Midbrain (tissue), 1 donor: ENCODE data around the gene TPST2.
A peak's percentile ranks its signal among the peaks of the same experiment; 100 is the strongest.
"Not testable (repeated sequence)": the region's sequence is repeated elsewhere in the genome, so short reads cannot be mapped to it uniquely, and the experiment has no call there.

ENCODE experiments used
- DNase-seq: peaks from one replicate; lab custom pipeline; 2025; lab: John Stamatoyannopoulos, UW

Gene TPST2

DNA sequence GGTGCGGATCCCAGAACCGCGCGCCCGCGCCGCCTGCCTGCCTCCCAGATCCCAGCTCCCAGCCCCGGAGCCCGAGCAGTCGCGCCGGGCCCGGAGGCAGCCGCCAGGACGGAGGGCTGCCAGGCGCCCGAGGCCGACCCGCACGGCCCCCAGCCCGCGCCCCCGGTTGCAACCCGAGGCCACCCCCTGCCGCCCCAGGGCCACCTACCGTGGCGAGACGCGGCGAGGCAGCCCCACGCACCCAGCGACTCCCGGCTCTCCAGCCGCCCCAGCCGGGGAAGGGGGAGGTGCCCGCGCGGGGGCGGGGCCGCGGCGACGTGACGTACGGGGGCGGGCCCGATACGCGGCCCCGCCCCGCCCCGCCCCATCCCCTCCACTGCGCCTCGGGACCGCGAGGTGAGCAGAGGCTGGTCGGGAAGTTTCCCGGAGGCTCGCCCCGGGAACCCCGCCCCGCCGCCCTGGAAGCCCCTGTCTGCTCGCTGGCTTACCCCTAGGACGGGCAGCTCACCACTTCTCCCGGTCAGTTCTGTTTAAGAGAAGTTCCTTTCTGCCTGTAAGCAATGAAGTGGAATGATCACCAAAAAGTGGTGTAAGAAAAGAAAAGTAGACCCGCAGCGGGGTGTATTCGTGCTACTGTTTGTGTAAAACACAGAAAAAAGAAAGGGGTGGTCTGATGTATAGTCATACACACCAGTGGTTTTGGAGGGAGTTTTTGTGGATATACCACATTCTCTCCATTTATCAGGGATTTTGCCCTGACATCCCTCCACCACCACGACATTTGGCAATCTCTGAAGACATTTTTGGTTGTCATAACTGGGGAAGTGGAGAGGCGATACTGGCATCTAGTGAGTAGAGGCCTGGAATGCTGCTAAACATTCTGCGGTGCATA lies at the start of gene TPST2:
TPST2 (minus strand) TSS at position 288 of the 892 bp plus-strand sequence. CDS start 48,502 bp downstream, outside the sequence.
- DNase-seq = peak; percentile 81

DNA sequence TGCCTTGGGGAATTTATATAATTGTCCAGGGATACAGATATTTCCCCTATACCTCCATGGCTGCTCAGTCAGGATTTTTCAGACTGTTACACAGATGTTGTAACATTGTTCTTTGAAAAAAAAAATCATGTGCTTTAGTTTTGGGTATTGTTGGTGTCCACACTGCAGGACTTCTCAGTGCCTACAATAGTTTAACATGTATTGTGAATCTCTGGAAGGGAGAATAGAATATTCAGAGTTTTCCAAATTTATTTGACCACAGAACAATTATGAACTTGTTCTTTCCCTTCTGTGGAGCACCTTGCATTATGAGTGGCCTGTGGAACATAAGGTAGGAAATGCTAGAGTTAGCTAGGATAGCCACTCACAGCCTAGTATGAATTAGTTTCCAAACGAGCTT lies 46.4 kb upstream of the TPST2 start:
- DNase-seq = no peak

DNA sequence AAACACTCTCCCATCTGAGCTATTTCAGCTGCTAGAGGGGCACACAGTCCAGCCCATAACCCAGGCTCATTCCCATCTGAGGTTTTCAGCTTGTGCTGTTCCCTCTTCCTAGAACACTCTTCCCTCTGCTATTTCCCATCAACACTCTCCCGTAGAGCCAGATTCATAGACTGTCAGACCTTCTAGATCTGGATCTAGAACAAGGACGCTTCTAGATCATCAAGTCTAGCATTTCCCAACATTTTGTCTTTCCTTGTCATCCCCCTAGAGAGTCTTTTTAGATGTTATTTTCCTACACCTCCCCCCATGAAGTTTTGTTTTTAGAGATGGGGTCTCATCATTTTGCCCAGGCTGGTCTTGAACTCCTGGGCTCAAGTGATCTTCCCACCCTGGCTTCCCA lies 45.2 kb upstream of the TPST2 start:
- no peak for DNase-seq

DNA sequence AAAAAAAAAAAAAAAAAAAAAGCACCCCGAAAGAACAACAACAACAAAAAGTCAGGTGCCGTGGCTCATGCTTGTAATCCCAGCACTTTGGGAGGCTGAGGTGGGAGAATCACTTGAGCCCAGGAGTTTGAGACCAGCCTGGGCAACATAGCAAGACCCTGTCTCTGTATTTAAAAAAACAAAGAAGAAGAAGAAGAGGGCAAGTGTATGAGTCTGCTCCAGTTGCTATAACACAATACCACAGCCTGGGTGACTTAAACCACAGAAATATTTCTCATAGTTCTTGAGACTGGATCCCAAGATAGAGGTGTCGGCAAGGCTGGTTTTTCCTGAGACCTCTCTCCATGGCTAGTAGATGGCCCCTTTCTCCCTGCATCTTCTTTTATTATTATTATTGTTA lies 44.3 kb upstream of the TPST2 start:
- no peak for DNase-seq

DNA sequence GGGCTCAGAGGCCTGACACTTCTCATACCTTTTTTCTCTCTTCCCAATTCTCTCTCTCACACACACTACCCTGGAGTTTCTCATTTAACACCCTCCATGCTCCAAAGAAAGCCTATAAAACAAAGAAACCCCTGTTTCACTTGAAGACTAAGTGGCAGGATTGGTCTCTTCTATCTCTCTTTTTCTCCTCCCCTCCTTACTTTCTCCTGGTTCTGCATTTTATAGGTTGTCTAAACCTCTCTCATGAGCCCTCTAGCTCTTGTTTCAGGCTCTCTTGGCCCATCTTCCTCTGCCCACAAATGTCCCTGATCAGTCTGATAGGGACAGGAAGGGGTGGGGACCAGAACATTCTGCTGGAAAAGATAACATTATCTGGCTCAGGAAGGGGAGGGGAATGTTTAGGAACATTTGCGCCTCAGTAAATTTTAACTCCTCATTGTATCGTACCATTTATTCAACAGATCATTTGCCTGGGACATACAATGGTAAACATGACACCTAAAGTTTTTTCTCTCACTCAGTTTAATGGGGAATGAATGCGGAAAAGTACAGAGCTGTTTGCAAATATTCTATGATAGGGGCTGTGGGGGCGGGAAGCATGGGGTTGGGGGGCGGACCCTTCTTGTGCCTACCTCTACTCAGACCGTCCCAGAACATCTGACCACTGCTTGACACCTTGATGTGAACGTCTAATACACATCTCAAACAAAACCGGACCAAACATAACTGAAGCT lies 42.7 kb upstream of the TPST2 start:
- no peak for DNase-seq

DNA sequence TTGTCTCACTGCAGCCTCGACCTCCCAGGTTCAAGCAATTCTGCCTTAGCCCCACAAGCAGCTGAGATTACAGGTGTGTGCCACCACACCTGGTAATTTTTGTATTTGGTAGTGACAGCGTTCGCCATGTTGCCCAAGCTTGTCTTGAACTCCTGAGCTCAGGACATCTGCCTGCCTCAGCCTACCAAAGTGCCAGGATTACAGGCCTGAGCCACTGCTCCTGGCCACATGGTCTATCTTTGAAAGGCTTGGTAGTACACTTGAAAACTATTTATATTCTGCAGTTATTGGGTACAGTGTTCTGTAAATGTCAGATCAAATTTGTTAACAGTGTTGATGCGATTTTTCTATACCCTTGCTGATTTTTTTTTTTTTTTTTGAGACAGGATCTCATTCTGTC lies 41.4 kb upstream of the TPST2 start:
- DNase-seq = no peak

DNA sequence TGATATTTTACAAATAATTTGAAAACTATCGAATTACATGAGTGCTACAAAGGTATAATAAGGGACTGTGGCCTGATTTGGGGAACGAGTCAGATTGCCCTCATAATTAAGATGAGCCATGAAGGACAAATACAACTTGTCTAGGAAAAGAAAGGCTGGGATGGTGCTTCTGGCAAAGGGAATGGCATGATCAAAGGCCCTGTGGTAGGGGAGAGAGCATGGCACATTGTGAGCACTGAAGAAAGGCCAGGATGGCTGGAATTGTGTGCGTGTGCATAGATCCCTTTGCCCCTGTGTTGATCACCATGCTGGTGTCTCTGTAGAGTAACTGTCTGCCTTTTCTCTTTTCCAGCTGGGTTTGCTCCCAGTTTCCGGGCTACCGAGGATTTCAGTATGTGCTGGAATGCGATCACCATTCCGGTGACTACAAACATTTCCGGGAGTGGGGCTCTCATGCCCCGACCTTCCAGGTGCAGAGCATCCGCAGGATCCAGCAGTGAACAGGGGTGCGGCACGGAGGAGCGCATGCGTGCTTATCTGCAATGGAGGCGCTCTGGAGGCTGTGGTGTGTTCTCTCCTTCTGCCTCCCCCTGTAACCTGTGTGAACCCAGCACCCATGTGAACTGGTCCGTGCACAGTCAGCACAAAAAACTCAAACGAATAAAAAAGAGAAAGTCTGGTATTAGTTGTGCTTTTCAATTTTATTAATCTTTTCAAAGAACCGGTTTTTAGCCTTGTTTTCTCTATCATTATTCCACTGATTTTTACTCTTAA lies 40.2 kb upstream of the TPST2 start:
- no peak for DNase-seq

DNA sequence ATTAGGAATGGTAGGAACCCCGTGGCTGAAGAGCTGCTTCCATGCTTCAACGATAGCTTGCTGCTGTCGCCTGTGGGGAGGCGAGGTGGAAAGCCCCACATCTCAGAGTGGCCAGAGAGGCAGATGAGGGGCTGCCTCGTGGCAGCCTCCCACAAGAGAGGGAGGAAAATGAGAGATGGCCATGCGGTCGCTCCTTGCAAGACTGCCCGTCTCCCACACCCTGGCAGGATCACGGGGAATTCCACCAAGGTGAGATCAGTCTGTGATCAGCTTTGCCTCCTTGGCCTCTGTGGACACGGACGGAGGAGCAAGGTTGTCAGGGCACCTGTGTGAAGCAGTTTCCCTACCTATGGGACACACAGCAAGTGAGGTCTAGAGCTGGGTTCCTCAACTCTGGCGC lies 34.9 kb upstream of the TPST2 start:
- DNase-seq = no peak

DNA sequence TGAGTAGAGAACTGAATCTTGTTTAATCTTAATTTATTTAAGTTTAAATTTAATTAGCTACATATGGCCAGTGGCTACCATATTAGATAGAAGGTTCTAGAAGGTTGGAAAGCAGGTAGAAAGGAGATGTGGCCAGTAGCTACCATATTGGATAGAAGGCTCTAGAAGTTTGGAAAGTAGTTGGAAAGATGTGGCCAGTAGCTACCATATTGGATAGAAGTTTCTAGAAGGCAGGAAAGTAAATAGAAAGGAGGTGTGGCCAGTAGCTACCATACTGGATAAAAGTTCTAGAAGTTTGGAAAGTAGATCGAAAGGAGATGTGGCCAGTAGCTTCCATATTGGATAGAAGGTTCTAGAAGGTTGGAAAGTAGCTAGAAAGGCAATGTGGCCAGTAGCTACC lies 34.1 kb upstream of the TPST2 start:
- no peak for DNase-seq

DNA sequence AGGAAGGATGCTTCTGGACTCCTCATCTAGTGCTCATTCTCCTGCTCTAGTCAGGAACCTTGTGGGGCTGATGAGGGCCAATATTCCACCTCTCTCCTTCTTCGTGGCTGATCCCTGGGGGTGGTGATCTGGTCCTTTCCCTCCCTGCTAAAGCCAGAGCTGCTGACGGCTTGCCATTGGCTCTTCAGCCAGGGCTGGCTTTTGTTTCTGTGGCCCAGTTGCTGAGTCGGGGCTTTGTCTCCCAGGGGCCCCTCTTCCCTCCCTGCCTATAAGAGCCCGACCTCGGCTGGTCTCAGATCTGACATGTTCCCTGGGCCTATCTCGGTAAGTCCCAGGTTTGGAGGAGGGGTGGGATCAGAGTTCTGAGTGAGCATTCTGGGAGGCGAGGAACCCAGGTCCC lies 31.7 kb upstream of the TPST2 start, which contains the start of gene CRYBA4:
CRYBA4 (plus strand) TSS at position 301 of the 400 bp plus-strand sequence. CDS start 634 bp downstream, outside the sequence.
- no peak for DNase-seq

DNA sequence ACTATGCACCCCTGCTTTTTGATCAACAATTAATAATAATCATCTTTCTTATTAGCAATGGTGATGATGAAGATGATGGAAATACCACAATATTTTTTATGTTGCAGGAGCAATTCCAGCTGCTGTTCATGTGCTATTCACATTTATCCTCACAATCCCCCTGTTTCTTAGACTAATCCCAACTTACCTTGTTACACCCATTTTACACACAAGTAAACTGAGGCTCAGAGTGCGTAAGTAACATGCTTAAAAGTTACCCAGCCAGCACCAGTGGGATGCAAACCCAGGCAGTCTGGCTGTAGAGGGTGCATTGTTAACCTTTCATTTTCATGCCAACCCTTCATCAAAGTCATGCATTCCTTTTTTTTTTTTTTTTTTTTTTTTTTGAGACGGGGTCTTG lies 30.3 kb upstream of the TPST2 start:
- no peak for DNase-seq

DNA sequence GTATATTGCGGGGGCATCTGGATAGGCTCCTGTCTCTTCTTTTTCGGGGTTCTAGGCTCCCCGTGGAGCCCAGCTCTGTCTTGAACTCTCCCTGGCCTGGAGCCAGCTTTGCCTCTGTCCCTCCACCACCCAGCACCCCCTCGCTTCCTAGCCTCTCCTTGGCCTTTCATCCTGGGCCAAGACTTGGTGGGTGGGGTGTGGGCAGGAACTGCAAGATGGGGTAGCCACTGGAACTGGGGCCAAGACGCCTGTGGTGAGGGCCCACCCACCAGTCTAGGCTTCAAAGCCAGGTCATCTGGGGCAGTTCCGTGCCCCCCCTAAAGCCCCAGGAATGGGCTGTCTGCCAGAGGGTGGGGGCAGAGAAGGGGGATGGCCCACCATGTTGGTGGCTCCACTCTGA lies 29.6 kb upstream of the TPST2 start:
- DNase-seq = no peak

DNA sequence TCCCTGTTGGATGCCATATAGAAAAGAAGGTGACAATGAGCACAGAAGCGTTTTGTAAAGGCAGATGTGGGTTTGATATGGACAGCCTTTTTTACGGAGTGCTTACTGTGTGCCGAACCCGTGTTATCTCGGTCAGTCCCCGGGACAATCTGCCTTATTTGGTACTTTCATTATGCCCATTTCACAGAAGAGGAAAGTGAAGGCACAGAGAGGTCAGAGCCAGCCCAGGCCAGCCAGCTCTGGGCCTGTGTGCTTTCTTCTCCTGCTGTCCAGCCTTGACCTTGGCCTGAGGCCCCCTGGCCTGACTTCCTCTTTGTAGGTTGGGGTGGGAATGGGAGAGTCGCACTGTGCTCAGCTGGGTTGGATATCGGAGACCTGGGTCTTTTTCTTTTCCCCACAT lies 28.5 kb upstream of the TPST2 start:
- no peak for DNase-seq

DNA sequence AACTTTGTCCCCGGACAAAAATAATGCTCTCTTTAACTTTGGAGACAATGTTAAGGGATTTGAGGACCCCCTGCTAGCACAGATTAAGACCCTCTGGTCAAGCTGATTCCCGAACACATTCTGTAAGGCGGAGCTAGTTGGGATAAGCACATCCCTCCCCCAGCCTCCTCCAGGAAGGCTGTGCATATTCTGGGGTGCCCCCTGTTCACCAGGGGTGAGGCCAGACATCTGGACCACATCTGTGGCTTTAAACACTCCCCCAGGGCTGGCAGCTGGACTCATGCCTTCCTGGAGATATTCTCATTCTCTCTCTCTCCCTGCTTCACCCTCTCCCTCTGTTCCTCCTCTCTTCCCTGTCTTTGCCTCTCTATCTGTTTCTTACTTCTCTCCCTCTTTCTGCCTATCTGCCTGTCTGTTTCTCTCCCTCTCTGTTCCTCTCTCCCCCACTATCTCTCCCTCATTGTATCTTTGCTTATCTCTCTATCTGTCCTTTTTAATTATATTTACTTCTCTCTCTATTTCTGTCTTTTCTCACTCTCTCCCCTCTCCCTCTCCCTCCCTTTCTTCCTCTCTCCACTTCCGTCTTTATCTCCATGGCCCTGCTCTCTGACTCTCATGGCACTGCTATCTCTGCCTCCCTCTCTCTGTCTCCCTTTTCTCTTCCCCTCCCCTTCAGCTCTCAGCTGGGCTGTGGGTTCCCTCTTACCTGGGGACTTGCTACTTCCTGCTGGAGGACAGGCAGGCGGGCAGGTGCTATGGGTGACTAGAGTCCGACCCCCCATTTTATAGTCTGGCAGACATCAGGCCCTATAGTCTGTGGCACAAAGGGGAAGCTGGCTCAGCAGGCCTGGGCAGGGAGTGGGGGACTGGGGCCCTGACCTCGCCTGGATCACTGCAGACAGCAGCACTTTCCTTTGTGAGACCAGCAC lies 27.6 kb upstream of the TPST2 start, which contains the start of gene CRYBB1:
CRYBB1 (minus strand) TSS at position 757 of the 929 bp plus-strand sequence. CDS start 1,708 bp downstream, outside the sequence.
- no peak for DNase-seq

DNA sequence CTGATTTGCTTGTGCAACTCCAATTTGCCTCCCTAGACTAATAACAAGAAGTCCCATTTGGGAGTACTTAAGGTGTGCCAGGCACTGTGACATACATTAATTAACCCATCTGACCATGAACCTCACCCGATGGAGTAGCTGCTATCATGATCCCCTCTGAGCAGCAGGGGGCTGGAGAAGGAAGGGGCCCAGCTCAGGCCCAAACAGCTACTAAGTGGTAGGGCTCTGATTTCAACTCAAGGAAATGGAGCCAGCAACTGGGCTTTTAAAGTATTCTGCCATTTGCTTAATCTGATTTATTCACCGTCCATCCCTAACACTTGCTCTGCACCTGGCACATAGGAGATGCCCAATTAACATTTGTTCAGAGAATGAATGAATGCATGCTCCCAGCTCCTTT lies 26.7 kb upstream of the TPST2 start:
- DNase-seq = no peak

DNA sequence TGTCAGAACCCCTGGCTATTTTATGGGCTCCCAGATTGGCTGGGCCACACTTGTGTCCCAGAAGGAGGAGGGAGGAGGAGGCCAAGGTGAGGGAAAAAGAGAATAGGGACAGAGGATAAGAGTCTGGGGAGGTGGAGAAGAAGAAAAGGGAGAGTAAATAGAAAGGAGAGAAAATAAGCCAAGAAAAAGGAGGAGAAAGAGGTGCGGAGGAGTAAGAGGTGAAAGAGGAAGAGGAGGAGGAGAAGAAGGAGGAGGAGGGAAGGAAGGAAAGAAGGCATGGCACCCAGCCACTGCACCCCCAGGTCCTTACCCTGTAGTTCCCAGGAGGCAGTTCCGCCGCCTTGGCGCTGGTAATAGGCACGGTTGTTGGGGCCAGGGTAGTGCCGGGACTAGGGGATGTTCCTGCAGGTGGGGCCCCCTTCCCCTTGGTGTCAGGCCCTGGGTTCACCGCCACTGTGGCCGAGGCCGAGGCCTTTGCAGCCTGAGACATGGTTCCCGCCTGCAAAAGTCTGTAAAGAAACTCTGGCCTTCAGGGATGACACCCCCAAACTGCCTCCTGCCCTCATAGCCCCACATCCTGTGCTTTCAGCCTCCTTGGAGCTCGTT lies 26.0 kb upstream of the TPST2 start:
- DNase-seq = no peak

DNA sequence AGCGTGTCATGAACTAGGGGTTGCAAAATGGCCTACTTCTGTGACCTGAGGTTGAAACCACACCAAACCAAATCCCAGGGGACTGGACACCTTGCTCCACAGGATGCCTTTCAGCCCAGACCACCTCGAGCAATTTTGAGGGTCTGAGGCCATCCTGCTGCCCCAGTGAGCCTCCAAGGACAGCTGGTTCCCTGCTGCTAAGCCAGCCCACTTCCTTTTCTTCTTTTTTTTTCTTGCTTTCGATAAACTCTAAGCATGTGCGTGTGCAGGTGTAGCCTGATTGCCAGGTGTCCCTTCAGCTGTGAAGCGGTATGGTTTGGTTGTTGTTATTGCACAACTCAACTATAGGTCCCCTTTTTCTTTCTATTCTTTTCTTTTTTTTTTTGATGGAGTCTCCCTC lies 25.2 kb upstream of the TPST2 start:
- no peak for DNase-seq

DNA sequence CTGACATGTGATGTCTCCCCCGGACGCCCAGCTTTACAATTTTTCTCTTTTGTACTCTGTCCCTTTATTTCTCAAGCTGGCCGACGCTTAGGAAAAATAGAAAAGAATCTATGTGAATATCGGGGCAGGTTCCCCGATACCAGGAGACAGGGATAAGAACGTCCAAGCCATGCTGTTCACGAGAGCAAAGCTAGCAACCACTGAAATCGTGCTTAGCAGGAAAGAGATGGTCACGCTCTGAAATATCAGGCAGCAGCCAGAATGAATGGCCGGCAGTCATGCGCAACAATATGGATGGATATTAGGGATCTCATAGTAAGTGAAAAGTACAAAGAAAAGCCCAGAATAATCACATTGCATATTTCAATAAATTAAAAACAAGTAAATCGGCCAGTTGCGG lies 24.4 kb upstream of the TPST2 start:
- DNase-seq = no peak

DNA sequence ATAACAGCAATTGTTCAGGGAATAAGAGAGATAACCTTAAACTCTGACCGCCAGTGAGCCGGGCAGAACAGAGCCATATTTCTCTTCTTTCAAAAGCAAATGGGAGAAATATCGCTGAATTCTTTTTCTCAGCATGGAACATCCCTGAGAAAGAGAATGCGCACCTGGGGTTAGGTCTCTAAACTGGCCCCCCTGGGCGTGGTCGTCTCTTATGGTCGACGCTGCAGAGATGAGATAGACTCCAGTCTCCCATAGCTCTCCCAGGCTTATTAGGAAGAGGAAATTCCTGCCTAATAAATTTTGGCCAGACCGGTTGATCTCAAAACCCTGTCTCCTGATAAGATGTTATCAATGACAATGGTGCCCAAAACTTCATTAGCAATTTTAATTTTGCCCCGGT lies 23.8 kb upstream of the TPST2 start:
- not testable (repeated sequence) for DNase-seq

DNA sequence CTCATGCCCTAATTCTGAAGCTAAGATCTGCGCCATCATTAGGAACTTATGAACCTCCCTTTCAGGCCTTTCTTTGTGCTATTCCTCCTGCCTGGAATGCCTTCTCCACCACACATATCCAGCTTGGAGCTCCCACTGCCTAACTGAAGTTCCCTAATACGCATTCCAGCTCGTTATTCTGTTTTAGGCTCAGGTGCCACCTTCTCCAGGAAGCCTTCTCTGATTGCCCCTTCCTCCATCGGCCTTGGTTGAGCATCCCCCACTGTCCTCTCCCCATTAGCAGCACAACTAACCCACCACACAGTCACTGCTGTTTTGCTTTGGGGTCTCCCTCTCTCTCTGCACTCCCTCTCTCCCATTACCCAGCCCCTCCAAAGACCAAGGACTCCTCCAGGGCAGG lies 22.7 kb upstream of the TPST2 start:
- no peak for DNase-seq

DNA sequence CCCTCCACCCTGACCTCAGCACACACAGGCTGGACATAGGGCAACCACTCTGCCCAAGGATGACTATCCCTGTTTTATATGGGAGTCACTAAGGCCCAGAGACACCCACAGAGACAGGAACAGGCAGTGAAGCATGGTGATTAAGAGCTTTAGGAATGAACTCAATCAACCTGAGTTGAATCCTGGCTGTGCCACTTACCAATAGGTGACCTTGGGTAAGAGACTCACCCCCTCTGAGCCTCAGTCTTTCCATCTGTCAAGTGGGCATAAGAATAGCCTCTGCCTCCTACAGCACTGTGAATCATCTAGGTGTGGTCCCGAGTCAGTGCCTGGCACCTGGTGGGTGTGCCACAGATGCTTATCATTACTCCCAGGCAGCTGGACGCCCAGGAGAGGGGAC lies 21.1 kb upstream of the TPST2 start:
- no peak for DNase-seq
